Jurkat, Clone E6-1 (cell line): ENCODE results near the gene ANKH.

ENCODE experiments used
- DNase-seq: peaks from one replicate; pipeline ENCODE4 v3.0.0-alpha.2; 2011; ENCODE audit warnings: low read depth, low spot score
- H3K4me3 ChIP-seq: 2 replicates; pipeline ENCODE4 v1.5.1; 2011; ENCODE audit warnings: mild to moderate bottlenecking, low read length, control low read depth, moderate library complexity

Gene ANKH

DNA sequence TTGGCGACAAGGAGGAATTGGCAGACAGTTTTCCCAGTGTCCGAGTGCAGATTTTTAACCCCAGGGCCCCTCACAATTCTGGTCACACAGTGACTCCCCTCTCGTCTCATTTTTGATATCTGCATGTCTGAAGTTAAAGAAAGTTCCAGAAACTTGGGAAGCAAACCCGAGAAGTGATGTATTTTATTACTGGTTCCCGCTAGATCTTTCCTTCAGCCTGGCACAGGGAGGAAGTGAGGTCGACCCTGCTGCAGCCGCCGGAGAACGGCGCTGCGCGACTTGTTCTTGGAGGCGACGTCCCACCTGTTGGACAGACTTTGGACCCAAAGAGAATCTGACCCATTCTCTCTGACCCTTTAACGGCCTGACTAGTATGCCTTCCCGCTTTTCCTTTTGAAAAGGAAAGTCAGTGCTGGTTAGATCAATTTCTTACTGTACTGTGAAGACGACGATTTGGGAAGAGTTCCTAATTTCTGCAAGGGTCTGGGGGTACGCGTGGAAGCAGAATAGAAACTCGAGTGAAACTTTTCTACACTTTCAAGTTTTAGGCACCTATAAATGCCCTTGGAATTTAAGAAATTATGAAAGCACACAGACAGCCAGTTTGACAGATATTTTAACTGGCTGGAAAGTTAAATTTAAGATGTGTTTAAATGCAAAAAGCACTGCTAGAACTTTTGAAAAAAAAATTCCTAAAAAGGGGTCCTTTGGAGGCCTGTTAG lies 206.3 kb downstream of the ANKH start:
- DNase-seq: no peak
- peak overlapping the region; percentile 78 for H3K4me3 ChIP-seq

GRCh38 chr5:14664270-14665100 lies 207.1 kb downstream of the ANKH start, which contains the start of gene OTULIN:
TSS of gene OTULIN (plus strand) at chr5:14664718. CDS start at chr5:14664826, 108 bp downstream.
- peak within 1 kb of the TSS; percentile 78 for H3K4me3 ChIP-seq
- peak; percentile 82 for DNase-seq

DNA sequence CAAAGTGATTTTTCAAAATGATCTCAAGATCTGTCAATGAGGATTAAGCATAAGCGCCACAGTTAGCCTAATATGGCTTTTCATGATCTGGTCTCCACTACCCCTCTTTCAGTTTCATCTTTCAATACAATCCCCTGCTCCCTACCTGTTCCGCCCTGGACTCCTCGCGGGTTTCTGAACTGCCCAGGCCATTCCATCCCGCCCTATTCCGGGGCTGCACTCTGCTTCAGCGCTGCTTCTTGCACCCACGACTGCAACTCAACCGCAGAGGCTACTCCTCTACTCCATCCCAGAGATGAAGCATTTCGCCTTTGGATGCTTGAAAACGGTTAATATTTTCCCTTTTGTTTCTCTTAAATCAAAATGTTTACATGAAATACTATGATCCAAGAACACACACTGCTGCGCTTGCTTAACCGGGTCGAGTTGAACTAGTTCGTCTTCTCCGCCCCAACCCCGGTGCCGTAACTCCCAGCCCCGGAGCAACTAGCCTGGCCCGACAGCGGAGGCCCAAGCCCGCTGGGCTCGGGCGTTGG lies 207.8 kb downstream of the ANKH start:
- peak overlapping the region; percentile 78 for H3K4me3 ChIP-seq
- DNase-seq: no peak

DNA sequence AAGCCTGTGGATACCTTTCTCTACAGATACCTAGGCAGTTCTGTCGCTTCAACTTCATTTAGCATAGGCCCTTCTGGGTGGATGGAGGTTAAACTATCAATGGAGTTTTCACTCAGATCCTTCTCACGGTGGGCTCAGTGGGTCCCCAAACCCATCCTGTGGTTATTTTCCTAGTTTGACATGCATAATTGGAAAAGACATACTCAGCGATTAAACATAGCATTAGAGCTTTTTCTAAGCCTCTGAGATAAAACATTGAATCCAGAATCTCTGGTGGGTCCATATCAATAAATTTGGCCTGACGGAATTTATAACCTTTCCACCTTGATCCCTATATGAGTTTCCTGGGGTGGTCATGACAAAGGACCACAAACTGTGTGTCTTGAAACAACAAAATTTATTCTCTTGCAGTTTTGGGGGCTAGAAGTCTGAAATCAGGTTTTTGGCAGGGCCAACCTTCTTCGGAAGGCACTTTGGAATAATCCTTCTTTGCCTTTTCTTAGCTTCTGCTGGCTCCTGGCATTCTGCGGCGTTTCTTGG lies 208.8 kb downstream of the ANKH start:
- H3K4me3 ChIP-seq: no peak overlapping the region
- no peak for DNase-seq

DNA sequence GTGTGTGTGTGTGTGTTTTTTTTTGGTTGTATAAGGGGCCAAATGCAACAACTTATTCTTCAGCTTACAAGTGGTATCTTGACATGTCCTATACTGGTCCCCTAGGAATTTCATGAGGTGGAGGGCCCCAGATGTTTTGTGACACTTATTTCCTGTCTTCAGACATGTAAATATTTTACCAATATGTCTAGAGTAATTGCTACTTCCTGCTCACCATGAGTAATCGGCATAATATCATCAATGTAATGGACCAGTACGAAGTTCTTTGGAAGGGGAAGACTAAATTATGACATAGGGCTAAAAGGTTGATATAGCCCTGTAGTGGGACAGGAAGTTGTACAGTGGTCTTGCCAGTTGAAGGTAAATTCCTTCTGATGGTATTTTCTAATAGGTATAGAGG lies 210.7 kb downstream of the ANKH start:
- no peak for DNase-seq
- no peak overlapping the region for H3K4me3 ChIP-seq

DNA sequence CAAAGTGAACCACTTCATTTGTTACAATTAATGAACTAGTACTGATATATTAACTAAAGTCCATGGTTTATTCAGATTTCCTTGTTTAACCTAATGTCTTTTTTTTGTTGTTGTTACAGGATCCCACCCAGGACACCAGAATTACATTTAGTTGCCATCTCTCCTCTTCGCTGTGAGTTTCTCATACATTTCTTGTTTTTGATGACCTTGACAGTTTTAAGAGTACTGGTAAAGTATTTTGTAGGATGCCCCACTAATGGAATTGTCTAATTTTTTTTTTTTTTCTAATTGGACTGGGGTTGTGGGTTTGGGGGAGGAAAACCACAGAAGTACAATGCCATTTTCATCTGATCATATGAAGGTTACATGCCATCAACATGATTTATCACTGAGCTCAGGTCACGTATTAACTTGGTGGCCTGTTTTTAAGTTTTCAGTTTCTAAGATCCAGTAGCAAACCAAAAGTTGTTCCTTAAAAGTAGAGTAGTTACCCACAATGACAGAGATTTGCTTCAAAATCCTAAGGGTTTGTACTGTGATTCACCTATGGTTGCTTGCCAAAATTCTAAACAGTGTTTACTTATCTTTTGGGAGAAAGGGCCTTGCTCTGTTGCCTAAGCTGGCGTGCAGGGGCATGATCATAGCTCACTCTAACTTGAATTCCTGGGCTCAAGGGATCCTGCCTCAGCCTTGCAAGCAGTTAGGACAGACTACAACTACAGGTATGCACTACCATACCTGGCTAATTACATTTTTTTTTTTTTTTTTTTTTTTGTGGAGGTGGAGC lies 211.6 kb downstream of the ANKH start:
- DNase-seq: no peak
- no peak overlapping the region for H3K4me3 ChIP-seq

DNA sequence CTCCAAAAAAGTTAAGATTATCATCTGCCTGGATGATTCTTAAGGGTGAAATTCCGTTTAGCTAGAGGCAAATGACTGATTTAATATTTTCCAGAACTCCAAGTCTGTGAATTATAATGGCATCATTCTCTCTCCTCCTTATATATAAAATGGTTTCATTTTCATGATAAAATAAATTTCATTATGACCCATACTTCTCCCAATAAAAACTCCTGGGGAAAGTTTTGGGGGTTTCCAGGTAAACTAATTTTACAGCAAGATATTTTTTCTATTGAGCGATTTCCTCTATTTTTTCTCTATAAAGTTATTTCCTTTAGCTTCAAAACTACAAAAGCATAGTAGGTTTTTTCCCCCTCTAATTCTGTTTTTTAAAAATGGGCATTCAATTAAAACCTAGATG lies 214.7 kb downstream of the ANKH start:
- no peak for DNase-seq
- H3K4me3 ChIP-seq: no peak overlapping the region

- H3K4me3 ChIP-seq: no peak overlapping the region
- DNase-seq: peak; percentile 75
Measured at GRCh38 chr5:14655146-14655741, 216.3 kb downstream of the ANKH start.
